Lower leg skin (tissue), 3 donors: ENCODE data around the gene TWIST1.

Experiments used
- CTCF ChIP-seq, 3 donors: fragments of 450-650 bp; IDR thresholded peaks; one replicate each; pipeline ENCODE4 v1.5.1; 2016; ENCODE audit warnings: antibody characterized with exemption in 3 of 3, mild to moderate bottlenecking in 3 of 3, moderate library complexity in 2 of 3
- POLR2A ChIP-seq, 2 donors: fragments of 450-650 bp; IDR thresholded peaks; one replicate each; pipeline ENCODE4 v1.6.1; 2016 to 2017; ENCODE audit warnings: antibody characterized with exemption in 2 of 2, mild to moderate bottlenecking in 1 of 2, moderate library complexity in 1 of 2

- no peak for TF ChIP-seq CTCF (IDR thresholded peaks at IDR 0.05)
- TF ChIP-seq POLR2A (IDR thresholded peaks at IDR 0.05), result no peak
Observed at GRCh38 chr7:19114551-19114855, 2.9 kb downstream of the TWIST1 start.
